Retinal pigment epithelial cell (primary cell): ENCODE data around the gene RBP3.

Experiments used
- DNase-seq: peaks from one replicate; pipeline ENCODE4 v3.0.0-alpha.2; 2010; ENCODE audit warnings: low read depth
- H3K4me3 ChIP-seq: 2 replicates; pipeline ENCODE4 v1.5.1; 2011; ENCODE audit warnings: mild to moderate bottlenecking, low read length, control low read depth, moderate library complexity
- TF ChIP-seq, protein P1 (sequence below): conservative IDR thresholded peaks from 2 replicates; pipeline ENCODE4 v1.5.1; 2011; ENCODE audit warnings: low read depth, low read length, control low read depth, inconsistent platforms

The RBP3 gene

DNA sequence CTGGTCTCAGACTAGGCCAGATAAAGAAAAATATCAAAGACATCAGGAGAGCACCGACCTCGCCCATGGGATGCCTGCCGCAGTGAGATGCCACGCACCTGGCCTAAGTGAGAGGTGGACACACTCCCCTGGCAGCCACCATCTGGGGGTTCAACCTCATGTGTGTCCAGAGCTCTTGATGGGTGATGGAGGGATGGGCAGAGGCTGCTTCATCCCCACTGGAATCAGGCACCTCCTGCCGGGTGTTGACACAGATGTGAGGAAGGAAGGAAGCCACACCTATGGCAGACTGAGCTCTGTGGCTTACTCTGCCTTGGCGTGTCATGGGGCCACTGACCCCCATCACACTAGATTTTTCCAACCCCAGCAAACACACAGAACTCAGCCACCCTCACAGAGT, 24.6 kb downstream of the RBP3 start:
- no peak for DNase-seq
- H3K4me3 ChIP-seq = no peak overlapping the region
- TF ChIP-seq, protein P1, sequence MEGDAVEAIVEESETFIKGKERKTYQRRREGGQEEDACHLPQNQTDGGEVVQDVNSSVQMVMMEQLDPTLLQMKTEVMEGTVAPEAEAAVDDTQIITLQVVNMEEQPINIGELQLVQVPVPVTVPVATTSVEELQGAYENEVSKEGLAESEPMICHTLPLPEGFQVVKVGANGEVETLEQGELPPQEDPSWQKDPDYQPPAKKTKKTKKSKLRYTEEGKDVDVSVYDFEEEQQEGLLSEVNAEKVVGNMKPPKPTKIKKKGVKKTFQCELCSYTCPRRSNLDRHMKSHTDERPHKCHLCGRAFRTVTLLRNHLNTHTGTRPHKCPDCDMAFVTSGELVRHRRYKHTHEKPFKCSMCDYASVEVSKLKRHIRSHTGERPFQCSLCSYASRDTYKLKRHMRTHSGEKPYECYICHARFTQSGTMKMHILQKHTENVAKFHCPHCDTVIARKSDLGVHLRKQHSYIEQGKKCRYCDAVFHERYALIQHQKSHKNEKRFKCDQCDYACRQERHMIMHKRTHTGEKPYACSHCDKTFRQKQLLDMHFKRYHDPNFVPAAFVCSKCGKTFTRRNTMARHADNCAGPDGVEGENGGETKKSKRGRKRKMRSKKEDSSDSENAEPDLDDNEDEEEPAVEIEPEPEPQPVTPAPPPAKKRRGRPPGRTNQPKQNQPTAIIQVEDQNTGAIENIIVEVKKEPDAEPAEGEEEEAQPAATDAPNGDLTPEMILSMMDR = no peak

DNA sequence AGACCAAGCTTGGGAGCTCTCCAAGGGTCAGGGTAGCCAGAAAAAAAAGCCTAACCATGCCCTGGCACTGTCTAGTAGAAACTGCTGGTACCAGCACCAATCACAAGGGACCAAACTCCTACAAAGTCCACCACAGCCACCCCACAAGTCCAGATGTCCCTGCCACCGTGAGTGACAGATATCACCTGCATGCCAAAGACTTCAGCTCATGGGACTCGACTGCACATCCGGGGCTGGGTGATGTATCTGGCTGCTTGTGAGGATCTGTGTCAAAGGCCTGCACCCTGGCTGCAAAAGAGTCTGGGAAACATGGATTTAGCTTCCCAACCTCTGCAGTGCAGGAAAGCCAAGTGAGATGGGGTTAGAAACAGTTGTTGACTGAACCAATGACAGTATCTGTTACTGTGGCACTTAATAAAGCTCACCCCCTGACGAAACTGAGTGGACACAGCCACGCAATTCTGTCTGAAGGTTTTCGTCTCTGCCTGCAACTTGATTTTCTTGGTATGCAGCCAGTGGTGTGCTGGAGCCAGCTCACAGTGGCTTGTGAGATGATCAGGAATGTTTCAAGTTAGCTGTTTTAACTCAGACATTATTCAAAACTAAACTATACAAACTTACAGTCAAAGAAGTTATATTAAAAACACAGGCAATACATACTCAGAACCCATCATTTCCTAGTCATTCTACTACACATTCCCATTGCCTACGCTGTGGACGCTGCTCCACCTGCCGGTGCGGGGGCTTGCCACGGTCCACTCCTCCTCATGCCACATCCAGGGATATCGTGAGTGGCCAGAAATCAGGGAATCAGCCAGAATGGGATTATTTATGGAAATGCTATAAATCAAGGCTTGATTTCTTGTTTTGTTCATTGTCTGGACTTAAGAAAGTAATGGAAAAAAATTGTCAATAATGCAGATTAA, 26.7 kb downstream of the RBP3 start:
- TF ChIP-seq, protein P1 = no peak
- no peak for DNase-seq
- H3K4me3 ChIP-seq = no peak overlapping the region

DNA sequence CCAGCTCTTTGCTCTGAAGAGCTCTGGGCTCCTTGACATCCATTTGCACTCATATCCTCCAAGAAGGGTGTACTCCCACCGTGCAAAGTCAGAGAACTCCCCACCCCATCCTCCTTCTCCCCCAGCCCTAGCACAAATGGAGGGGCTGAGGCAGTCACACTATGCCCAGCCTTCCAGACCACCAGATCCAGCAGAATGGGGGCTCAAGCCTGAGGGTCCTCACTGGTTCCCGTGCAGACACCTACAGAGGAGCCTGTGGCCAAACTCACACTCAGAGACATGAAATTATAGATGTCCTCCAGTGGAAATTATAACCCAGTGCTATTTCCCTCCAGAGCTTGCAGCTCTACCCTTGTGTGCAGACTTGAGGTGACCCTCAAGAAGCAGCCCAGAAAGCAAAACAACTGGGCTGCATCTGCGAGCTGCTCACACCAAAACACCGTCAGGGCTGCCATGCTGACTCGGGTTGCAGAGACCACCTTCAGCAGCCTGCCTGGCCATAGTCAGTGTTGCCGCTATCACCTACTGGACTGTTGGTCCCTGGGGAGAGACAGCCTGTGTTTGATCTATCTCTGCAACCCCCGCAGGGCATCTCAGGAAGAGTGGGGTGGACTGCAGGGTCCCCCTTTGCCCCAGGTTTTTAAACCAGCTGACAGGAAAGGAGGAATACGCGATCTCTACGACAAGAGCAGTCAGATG, 28.5 kb downstream of the RBP3 start:
- DNase-seq = no peak
- H3K4me3 ChIP-seq = no peak overlapping the region
- TF ChIP-seq, protein P1 = no peak

DNA sequence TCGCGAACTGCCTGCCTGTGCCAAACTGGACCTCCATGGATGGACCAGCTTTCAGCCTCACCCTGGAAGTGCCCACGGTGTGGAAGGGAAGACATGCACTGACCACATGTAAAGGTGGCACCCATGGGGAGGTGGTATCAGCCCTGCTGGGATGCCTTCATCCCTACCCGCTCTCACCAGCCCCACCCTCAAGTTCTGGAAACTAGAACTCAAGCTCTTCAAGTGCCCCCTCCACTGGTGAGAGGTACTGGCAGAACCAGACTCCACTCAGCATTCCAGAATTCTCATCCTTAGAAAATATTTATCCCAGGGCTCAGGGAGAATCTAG, 30.0 kb downstream of the RBP3 start:
- no peak overlapping the region for H3K4me3 ChIP-seq
- no peak for DNase-seq
- TF ChIP-seq, protein P1 = no peak

DNA sequence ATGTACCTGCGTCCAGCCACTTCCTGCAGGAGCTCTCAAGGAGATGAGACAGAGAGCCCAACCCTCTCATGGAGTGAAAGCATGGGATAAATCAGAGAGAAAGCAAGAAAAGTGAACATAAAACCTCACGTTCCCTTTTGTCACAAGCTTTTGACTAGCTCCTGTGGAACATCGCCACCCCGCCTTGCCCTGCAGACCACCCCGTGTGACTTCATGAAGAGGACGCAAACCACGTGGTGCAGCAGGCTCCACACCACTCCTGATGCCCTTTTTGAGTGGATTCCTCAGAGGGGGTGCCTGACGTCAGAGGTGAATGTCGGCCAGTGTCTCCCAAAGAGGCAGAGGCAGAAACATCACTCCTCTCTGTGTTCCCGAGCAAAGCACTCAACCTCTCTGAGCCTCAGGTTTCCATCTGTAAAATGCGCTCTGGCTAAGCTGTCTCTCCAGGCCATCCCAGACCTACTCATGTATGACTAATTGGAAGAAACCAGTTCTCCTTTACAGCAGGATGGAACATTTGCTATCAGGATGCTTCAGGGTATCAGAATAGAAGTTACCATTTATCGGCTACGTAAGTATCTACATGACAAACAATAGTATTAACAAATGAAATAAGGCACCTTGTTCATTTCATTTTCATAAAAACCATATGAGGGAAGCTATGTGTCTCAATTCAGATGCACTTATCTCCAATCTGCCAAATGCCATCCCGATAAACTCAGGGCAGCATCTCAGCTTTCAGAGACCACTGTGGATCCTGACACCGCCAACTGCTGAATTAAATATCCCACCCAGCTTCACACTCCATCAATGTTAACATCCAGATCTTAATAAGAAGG, 30.7 kb downstream of the RBP3 start:
- TF ChIP-seq, protein P1 = no peak
- H3K4me3 ChIP-seq = no peak overlapping the region
- no peak for DNase-seq

DNA sequence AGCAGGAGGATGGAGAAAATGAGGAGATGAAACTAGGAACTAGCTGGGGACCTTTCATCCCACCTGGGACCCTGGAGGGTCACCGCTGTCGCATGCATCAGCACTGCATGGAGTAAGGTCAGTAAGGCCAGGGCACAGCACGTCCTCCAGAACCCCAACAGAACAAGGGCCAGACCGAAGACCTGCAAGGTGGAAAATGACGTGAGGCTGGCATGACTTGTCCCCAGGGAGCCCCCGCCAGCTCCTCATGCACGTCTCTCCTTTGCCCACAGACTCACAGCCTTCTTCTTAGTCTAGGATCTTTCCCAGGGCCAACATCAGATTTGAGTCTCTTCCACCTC, 31.3 kb downstream of the RBP3 start:
- TF ChIP-seq, protein P1 = no peak
- DNase-seq = no peak
- H3K4me3 ChIP-seq = no peak overlapping the region
